Activated CD4-positive, alpha-beta T cell treated with anti-CD3 and anti-CD28 coated beads for 48 hours (primary cell): ENCODE measurements around the gene EHD4.

ENCODE experiments used
- DNase-seq: peaks from one replicate; pipeline ENCODE4 v3.0.0-alpha.2; 2020

Gene EHD4

GRCh38 chr15:41933771-41934170 lies 38.6 kb downstream of the EHD4 start:
- DNase-seq, result peak; percentile 30

DNA sequence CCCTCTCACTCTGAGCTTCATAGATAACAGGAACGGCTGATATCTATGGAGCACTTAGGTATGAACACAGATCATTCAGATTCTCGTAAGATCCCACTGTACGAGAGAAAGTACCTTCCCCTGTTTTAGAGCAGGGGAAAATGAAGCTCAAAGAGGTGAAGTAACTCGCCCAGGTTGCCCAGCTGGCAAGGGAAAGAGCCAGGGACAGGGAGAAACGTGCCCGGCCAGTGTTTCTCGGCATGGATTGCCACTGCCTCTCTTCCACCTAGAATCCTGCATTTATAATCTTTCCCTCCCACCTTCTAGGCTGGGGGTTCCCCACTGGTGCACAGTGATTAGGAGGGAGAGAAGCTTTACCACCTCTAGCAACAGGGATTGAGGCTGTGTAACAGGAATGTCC lies 39.0 kb downstream of the EHD4 start:
- DNase-seq, result no peak

DNA sequence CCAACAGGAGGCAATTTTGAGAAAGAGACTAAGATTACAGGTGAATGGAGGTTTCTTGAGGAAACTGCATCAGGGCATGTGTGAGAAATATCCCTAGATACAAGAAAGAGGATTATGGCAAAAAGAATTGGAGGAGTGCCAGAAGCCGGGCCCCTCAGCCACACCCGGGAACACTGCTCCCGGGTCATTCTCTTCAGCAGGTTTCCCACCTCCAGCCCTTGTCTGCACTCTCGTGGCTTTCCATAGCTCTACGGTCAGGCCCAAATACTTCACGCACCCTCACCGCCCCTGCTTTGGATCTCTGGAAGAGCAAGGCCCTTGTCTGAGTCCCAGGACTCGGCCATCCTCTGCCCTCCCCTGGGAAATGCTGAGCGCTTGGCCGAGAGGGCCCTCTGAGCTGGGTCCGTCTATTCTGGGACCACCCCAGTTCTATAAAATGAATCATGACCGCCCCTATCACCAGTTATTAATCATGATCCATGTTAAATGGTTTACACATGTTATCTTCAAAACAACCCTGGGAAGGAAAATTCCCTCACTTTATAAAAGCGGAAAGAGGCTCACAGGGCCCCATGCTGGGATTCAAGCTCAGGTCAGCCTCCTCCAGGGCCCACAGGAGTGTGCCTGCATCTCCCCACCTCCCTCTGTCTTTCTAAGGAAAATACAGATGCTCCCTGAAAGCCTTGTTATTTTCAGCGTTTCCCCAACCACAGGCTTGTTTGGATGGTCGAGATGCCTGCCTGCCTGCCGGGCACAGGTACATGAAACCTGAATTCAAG lies 39.7 kb downstream of the EHD4 start:
- DNase-seq, result no peak

DNA sequence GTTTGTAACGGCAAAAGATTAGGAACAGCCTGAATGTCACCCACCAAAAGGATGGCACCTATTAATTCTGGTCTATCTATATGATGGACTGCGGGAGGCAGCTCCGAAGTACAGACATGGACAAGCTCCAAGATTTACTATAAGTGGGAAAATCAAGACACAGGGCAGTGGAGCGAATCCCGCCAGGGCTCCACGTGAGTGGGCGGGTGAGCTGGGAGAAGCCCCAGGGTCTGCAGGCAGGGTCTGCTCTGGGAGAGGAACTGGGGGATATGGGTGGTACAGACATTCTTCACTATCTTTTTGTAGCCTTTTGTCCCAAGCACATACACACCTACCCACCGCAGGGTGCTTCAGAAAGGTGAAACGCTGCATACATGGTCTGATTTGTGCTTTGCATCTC lies 40.3 kb downstream of the EHD4 start:
- DNase-seq, result no peak

- DNase-seq, result no peak
Observed at GRCh38 chr15:41930867-41931222, 41.5 kb downstream of the EHD4 start.

DNA sequence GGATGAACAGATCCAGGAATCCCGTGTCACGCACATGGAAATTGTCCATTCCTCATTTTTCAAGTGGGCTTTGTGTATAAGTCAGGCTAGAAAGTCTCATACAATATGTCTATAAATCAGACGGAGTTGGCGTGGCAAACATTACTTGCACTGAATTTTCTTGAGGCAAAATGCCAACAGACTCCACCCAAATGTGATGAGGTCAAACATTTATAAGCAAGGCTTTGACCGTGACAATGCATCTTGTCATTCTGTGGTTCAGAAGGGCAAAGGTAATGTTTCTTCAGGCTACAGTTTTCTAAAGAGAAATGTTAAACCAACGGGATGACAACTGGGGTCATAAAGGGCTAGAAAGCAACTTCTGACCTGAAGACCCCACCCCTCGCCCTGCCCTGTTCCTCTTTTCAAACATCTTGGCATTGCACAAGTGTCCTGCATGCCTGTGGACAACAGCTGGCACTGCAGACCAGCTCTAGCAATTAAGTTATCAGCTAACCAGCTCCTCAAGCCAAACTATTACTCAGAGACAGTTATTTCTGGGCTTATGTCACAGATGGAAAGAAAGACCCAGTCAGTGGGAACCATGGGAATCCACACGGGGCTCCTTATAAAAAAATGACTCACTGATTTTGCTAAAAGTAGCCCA lies 42.0 kb downstream of the EHD4 start:
- DNase-seq, result no peak

- peak; percentile 28 for DNase-seq
Observed at GRCh38 chr15:41928637-41929620, 43.4 kb downstream of the EHD4 start.

- no peak for DNase-seq
Observed at GRCh38 chr15:41928100-41928499, 44.3 kb downstream of the EHD4 start.

DNA sequence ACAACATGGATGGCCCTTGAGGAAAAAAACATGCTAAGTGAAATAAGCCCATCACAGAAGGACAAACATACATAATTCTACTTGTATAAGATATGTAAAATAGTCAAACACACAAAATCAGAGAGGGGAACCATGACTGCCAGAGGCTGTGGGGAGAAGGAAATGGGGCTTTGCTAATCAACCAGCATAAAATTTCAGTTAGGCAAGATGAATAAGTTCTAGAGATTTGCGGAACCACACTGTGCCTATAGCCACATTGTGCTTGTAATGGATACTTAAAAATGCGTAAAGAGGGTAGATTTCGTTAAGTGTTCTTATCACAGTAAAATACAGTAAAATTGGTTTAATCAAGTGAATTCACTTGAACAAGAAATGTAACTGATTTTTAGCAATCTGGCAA lies 44.8 kb downstream of the EHD4 start:
- DNase-seq, result no peak

DNA sequence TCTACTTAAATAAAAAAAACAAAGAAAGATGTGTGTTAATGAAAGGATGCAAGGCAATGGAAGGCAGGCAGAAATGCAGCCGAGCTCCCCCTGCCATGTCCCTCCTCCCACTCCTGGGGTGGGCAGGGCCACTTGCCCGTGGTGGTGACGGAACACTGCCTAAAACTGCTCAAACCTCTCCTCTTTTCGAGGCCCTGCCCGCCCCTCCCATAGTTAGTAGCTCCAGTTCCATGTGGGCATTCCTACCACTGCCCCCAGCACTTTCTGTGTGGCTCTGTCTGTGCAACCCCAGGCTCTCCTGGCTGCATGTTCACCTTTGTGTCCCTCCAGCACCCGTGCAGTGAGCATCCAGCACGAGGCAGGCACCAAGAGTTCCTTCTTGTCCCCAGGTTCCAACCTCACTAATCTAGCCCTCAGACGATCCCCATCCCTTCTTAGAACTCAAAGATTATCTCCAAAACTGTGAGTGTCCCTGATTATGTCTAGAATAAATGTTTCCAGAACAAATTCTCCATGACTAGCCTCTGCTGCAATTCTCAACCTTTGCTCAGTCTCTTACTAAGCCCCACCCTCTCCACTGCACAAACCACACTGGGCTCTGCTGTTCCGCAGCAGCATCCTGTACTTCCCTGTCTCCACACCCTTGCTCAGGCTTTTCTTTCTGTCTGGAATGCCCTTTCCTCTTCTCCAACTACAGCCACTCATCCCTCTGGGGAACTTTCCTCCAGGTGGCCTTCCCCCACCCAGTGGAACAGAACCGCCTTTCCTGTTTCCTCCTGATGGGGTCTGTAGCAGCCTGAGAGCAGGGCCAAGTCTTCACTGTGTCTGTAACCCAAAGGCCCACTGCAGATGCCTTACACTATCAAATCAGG lies 45.9 kb downstream of the EHD4 start:
- DNase-seq, result no peak

GRCh38 chr15:41925086-41925608 lies 47.2 kb downstream of the EHD4 start:
- no peak for DNase-seq

GRCh38 chr15:41923401-41923997 lies 48.9 kb downstream of the EHD4 start:
- no peak for DNase-seq

GRCh38 chr15:41922353-41922752 lies 50.0 kb downstream of the EHD4 start:
- no peak for DNase-seq

GRCh38 chr15:41921639-41922038 lies 50.7 kb downstream of the EHD4 start:
- DNase-seq, result no peak

DNA sequence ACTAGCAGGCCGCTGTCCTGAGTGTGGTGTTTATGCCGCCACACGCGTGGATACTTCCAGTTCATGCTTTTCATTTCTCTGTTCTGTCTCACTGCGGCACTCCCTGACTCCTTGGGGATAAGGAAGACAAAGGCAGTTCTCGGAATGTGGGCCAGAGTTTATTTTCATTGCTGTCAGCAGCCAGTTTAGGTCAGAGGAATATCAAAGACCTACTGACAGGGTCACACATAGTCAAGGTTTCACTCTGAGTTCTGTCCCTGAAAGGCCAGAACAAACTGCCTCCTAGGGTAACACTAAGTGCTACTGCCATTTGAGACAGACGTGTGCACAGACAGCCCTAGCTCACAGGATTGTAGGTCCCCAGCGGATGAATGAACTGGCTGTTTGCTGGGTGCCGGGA lies 51.2 kb downstream of the EHD4 start:
- no peak for DNase-seq

GRCh38 chr15:41919954-41920538 lies 52.3 kb downstream of the EHD4 start:
- no peak for DNase-seq

DNA sequence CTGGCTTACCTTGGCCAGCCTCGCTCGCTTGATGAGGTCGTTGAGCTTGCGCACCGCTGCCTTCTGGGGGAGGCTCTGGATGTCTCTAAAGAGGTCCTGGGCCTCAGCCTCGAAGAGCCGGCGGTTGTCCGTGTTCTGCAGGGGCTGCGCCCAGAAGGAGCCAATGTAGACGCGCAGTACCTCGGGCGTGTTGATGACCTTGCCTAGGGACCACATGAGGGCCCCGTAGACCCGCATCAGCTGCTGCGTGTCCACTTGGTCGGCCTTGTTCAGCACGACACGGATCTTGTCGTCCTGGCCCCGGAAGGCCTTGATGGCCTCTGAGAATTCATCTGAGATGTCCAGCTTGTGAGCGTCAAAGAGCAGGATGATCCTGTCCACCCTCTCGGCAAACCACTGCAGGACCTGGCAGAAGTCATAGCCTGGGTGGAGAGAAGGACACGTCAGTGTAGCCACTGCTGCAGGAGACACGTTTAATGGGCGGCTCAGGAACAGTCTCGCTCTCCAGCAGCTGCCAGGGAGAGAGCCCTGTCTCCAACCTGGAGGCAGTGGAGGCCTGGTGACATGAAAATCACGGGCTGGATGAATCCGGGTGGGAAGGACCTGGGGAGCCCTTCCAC lies 53.0 kb downstream of the EHD4 start:
- DNase-seq, result no peak

GRCh38 chr15:41918506-41919126 lies 53.7 kb downstream of the EHD4 start:
- DNase-seq, result no peak

DNA sequence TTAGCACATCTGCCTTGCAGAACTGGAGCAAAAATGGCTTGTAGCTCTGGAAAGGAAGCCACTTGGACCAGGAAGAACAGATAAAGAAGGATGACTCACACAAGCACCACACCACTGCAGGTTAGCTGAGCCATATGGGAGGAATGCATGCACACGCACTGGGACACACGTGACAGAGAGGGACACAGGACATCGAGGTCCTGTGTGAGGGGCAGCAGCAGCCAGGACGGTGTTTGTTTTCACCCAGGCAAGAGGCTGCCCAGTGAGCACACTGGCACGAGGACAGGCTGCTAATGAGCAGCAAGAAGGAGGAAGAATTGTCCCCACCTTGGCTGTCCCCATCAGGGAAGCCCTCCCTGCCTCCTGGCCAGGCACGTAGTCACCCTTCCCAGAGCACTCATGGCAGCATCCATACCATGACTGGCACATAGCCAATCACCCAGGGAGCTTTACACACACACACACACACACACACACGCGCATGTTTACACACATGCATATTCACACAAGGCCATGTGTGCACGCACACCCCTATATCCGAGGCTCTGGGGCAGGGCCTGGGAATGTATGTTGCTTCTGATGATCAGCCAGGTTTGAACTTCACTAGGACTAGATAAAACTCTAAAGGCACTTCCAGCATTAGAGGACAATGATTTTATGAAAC lies 54.5 kb downstream of the EHD4 start:
- DNase-seq, result no peak
